Dendritic cell treated with granulocyte-macrophage colony-stimulating factor and Interleukin-4, amounts not matched to agents 40 ng/mL and 50 ng/mL, for 4 days (primary cell): ENCODE results near the gene TPK1.

ENCODE experiments used
- H3K27ac Mint-ChIP-seq: one replicate; pipeline ENCODE4 v1.8.0; 2022; ENCODE audit warnings: mild to moderate bottlenecking, mixed read lengths
- H3K27me3 Mint-ChIP-seq: one replicate; pipeline ENCODE4 v1.8.0; 2022; ENCODE audit warnings: mild to moderate bottlenecking, mixed read lengths
- H3K36me3 Mint-ChIP-seq: one replicate; pipeline ENCODE4 v1.8.0; 2022; ENCODE audit warnings: low read depth, mixed read lengths
- H3K4me1 Mint-ChIP-seq: one replicate; pipeline ENCODE4 v1.8.0; 2022; ENCODE audit warnings: low read depth, mixed read lengths
- H3K4me3 Mint-ChIP-seq: one replicate; pipeline ENCODE4 v1.8.0; 2022; ENCODE audit warnings: mild to moderate bottlenecking, moderate library complexity, mixed read lengths
- H3K9me3 Mint-ChIP-seq: one replicate; pipeline ENCODE4 v1.8.0; 2022; ENCODE audit warnings: mixed read lengths
- intact Hi-C: fragments of 100-400 bp; cut with micrococcal nuclease; formaldehyde crosslinking; loops from one replicate; pipeline ENCODE4 v1.15.0; 2022

TPK1 gene

DNA sequence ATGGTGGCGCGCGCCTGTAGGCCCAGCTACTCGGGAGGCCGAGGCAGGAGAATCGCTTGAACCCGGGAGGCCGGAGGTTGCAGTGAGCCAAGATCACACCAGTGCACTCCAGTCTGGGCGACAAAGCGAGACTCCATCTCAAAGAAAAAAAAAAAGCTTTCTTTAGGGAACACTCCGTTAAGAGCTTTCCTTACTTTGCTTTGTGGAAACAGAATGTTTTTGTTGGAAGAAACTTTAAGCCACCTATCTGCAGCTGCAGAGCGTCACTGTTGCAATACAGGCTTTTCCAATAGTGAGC, 641 bp upstream of the TPK1 start:
- intact Hi-C loops, result no loop called here
- H3K4me1 Mint-ChIP-seq, result peaks cover 39% of the 10 kb centered on the region
- H3K4me3 Mint-ChIP-seq, result peak overlapping the region; percentile 96
- no peaks in the 10 kb centered on the region for H3K9me3 Mint-ChIP-seq
- peaks cover 13% of the 10 kb centered on the region for H3K36me3 Mint-ChIP-seq
- H3K27ac Mint-ChIP-seq, result peak overlapping the region; percentile 97
- H3K27me3 Mint-ChIP-seq, result no peaks in the 10 kb centered on the region

DNA sequence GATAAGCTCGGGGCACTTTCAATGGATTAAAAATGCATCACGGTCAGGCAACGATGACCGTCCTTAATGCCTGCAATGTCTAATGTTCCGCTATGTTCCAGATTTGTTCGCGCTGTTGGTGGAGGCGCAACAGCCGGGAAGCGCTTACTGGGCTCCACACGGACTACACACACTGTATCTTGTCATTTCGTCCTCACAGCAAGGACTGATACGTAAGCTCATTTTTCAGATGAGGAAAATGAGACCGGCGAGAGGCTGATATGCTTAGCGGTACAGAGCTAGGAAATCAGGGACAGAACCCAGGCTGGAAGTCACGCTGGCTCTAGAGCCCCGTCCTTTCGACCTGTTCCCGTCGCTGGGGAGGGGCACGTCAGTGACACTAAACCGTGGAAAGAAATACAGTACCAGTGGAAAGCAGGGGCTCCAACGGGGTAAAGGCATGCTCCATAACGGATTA, 670 bp downstream of the TPK1 start:
- H3K4me3 Mint-ChIP-seq, result peak overlapping the region; percentile 96
- no peaks in the 10 kb centered on the region for H3K9me3 Mint-ChIP-seq
- intact Hi-C loops, result no loop called here
- H3K36me3 Mint-ChIP-seq, result peaks cover 20% of the 10 kb centered on the region
- peak overlapping the region; percentile 97 for H3K27ac Mint-ChIP-seq
- H3K4me1 Mint-ChIP-seq, result peaks cover 40% of the 10 kb centered on the region
- no peaks in the 10 kb centered on the region for H3K27me3 Mint-ChIP-seq

DNA sequence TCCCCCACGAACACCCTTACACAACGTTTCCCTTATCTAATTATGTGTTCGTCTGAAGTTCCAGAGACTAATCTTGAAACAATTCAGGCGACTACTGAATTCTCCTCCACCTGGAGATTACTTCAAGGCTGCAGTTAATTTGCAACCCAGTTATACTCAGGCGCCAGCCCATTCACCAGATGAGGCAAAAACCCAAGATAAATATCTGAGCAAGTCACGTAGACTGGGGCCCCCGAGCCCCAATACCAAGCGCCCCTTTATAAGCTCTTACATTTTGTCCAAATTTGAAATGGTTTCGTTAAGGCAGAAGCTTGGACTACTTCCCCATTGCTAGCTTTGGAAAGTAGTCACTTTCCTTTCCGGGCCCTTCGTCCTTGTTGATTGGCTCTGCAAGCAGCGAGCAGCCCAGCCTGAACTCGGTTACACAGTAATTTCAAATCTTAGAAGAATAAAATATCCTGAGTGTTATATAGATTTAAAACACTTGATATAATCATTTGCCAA, 1.2 kb downstream of the TPK1 start:
- Mint-ChIP-seq H3K4me1 (peaks cover 44% of the 10 kb centered on the region), H3K27ac (peak overlapping the region; percentile 97), H3K27me3 (no peaks in the 10 kb centered on the region), H3K9me3 (no peaks in the 10 kb centered on the region), H3K36me3 (peaks cover 20% of the 10 kb centered on the region), H3K4me3 (peak overlapping the region; percentile 96)
- intact Hi-C loops, result no loop called here

DNA sequence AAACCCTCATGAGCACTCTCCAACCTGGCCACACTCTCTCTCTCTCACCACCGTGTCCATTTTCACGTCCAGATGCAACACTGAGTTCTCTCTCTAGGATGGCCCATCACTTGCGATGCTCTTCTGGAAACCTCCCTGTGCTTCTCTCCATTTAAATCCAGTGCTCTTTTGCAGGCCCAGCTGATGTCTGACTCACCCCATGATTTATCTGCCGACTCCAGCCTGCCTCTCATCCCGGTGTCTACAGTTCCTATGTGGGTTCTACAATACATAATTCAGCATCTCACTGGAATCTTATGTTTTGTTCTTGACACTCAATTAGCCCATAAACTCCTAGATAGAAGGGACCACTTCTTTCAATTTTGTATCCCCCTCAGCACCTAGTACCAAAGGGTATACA, 5.0 kb downstream of the TPK1 start:
- peaks cover 31% of the 10 kb centered on the region for H3K4me1 Mint-ChIP-seq
- intact Hi-C loops, result no loop called here
- H3K36me3 Mint-ChIP-seq, result peaks cover 26% of the 10 kb centered on the region
- no peak overlapping the region for H3K4me3 Mint-ChIP-seq
- H3K27ac Mint-ChIP-seq, result peak overlapping the region; percentile 10
- H3K9me3 Mint-ChIP-seq, result no peaks in the 10 kb centered on the region
- no peaks in the 10 kb centered on the region for H3K27me3 Mint-ChIP-seq

DNA sequence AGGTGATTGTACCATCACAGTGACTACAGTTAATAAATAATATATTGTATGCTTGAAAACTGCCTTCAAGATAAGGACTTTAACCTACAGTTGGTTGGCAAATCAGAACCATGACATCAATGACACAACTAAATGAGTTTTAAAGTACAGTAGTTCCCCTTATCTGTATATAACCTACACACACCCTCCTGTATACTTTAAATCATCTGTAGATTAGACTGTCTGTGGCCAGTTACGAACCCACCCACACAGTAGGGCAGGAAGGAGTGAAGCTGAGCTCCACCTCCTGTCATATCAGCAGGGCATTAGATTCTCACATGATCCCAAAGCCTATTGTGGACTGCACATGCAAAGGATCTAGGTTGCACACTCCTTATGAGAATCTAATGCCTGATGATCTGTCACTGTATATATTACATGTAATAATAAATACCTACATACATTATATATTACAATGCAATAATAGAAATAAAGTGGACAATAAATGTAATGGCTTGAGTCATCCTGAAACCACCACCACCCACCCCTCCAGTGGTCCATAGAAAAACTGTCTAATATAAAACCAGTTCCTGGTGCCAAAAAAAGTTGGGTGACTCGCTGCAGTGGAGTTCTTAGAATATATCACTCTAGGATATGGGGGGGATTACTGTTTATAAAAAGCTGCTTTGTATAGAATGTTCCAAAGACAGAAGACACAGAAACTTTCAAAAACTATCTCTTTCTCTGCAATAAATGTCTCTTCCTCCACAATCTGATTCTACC, 5.6 kb downstream of the TPK1 start:
- intact Hi-C loops, result no loop called here
- no peak overlapping the region for H3K4me3 Mint-ChIP-seq
- peaks cover 37% of the 10 kb centered on the region for H3K4me1 Mint-ChIP-seq
- H3K27me3 Mint-ChIP-seq, result no peaks in the 10 kb centered on the region
- H3K27ac Mint-ChIP-seq, result peak overlapping the region; percentile 10
- H3K36me3 Mint-ChIP-seq, result peaks cover 26% of the 10 kb centered on the region
- no peaks in the 10 kb centered on the region for H3K9me3 Mint-ChIP-seq

DNA sequence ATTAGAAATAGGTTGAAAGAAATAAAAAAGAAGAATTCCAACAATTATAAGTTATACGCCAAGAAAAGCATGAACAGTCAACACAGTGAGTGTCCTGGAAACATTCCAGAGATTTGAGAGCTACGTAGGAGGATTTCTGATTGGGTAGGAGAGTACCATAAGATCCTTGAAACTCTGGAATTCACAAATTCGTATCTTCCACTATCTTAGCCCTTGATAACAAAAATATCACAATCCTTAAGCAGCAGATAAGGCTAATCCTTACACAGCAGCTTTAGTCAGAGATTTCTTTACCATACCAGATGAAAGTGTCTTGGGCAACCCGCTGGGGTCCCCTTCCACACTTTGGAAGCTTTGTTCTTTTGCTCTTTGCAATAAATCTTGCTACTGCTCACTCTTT, 8.2 kb downstream of the TPK1 start:
- Mint-ChIP-seq H3K36me3 (peaks cover 17% of the 10 kb centered on the region), H3K27me3 (no peaks in the 10 kb centered on the region), H3K9me3 (no peaks in the 10 kb centered on the region), H3K4me3 (no peak overlapping the region), H3K4me1 (peaks cover 23% of the 10 kb centered on the region), H3K27ac (no peak overlapping the region)
- intact Hi-C loops, result no loop called here

DNA sequence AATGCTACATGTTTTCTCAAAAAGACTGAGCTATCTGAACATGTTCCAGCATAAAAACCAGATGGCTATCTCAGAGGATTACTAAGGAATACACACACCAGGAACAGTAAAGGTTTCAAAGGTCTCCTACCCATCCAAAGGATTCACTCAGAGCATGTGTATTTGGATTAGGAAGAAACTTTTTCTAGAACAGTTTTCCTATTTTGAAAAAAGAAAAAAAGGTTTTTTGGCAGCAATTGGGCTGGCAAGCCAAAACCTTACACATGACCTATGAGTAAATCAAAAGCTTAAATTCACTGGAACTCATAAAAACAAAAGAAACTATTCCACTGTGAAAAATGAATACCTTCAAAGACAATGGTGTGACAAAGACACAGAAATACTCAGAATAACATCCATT, 9.6 kb downstream of the TPK1 start:
- no peaks in the 10 kb centered on the region for H3K9me3 Mint-ChIP-seq
- intact Hi-C loops, result no loop called here
- peaks cover 21% of the 10 kb centered on the region for H3K4me1 Mint-ChIP-seq
- H3K36me3 Mint-ChIP-seq, result peaks cover 17% of the 10 kb centered on the region
- H3K27ac Mint-ChIP-seq, result no peak overlapping the region
- no peak overlapping the region for H3K4me3 Mint-ChIP-seq
- no peaks in the 10 kb centered on the region for H3K27me3 Mint-ChIP-seq

DNA sequence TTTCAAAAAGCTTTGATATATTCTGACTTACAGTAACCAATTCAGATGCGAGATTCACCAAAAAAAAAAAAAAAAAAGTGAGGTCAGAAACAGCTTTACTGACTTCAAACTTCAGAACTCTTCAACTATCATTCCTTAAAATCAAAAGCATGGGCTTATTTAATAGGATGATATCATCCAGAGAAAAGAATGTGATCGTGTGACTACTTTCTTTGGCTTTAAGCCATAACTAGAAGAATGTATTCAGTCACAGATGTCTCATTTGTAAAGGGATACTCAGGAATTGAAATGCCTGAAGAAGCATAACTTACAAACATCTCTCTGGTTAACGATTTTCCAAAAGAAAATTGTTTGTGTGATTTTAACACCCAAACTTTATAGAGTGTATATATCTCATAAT, 11.5 kb downstream of the TPK1 start:
- Mint-ChIP-seq H3K27me3 (no peaks in the 10 kb centered on the region), H3K4me1 (peaks cover 9% of the 10 kb centered on the region), H3K9me3 (no peaks in the 10 kb centered on the region), H3K4me3 (no peak overlapping the region), H3K36me3 (peaks cover 11% of the 10 kb centered on the region), H3K27ac (no peak overlapping the region)
- intact Hi-C loops, result no loop called here

DNA sequence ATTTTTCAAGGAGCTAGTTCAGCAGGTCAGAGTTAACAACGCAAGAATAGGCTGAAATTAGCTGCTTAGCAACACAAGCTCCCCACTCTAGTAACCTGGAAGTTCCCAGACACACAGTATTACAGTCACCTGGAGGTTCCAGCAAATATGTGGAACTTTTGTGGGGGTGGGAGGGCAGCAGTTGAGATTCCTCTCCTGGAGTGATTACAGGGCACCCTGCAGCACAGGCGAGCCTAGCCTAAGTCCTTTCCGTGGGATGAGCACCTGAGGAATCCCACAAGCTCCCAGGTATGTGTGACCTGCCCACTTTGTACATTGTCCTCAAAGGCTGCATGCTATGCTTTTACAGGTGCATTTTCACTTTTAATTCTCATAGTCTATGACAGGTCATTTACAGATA, 13.6 kb downstream of the TPK1 start:
- Mint-ChIP-seq H3K9me3 (no peaks in the 10 kb centered on the region), H3K27me3 (no peaks in the 10 kb centered on the region), H3K36me3 (peaks cover 4% of the 10 kb centered on the region), H3K4me3 (no peak overlapping the region), H3K27ac (no peak overlapping the region), H3K4me1 (peaks cover 15% of the 10 kb centered on the region)
- intact Hi-C loops, result no loop called here

DNA sequence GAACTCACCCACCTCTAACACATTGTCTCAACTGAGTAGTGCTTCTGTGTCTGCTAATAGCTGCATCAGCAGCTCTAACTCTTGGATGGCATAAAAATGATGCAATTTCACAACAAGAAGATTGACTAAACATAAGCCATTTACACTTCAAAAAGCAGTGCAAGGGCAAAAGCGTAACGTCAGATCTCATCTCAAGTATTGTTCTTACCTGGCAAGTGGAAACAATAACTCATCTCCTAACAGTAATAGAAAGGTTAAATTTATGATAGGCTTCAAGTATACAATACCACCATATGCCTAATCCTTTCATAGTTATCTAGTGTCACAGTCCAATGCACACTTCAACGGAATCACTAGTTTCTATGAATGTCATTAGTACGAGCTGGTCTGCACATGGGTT, 14.8 kb downstream of the TPK1 start:
- H3K9me3 Mint-ChIP-seq, result no peaks in the 10 kb centered on the region
- no peaks in the 10 kb centered on the region for H3K27me3 Mint-ChIP-seq
- H3K4me3 Mint-ChIP-seq, result no peak overlapping the region
- intact Hi-C loops, result no loop called here
- H3K4me1 Mint-ChIP-seq, result peaks cover 15% of the 10 kb centered on the region
- H3K27ac Mint-ChIP-seq, result no peak overlapping the region
- peaks cover 4% of the 10 kb centered on the region for H3K36me3 Mint-ChIP-seq

DNA sequence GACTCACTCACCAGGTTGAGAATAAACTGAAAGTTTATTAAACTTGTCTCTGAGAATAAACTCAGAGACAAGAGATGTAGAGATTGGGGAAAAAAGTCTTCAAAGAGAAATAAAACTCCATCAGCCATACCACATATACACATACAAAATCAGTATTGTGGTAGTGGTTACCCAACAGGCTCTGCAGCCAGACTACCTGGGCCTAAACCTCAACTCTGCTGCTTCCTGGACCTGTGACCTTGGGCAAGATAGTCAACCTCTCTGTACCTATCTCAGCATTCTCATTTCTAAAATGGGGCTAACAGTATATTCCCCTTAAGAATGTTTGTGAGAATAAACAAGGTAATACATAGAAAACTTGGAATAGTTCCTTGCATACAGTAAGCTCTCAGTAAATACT, 15.3 kb downstream of the TPK1 start:
- H3K27me3 Mint-ChIP-seq, result no peaks in the 10 kb centered on the region
- no peaks in the 10 kb centered on the region for H3K9me3 Mint-ChIP-seq
- peaks cover 5% of the 10 kb centered on the region for H3K36me3 Mint-ChIP-seq
- no peak overlapping the region for H3K27ac Mint-ChIP-seq
- H3K4me1 Mint-ChIP-seq, result peaks cover 11% of the 10 kb centered on the region
- intact Hi-C loops, result no loop called here
- H3K4me3 Mint-ChIP-seq, result no peak overlapping the region

DNA sequence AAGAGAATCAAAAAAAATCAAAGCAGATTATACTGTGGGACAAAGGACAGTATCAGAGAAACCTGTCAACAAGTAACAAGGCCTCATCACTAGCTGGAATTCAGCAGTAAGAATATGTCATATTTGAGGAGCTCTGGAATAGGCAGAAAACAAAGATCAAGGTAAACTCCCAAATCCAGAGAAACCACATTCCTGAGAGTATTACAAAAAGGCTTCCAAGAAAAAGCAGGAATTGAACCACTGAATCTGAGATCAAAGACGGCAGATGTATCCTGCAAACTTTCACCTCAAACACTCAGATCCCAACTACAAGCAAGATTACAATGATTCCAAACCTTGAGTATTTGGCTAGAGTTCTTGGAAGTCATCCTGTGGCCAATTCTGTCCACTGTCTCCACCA, 16.3 kb downstream of the TPK1 start:
- Mint-ChIP-seq H3K9me3 (no peaks in the 10 kb centered on the region), H3K27me3 (no peaks in the 10 kb centered on the region), H3K4me1 (peaks cover 6% of the 10 kb centered on the region), H3K27ac (no peak overlapping the region), H3K4me3 (no peak overlapping the region), H3K36me3 (peaks cover 10% of the 10 kb centered on the region)
- intact Hi-C loops, result no loop called here

DNA sequence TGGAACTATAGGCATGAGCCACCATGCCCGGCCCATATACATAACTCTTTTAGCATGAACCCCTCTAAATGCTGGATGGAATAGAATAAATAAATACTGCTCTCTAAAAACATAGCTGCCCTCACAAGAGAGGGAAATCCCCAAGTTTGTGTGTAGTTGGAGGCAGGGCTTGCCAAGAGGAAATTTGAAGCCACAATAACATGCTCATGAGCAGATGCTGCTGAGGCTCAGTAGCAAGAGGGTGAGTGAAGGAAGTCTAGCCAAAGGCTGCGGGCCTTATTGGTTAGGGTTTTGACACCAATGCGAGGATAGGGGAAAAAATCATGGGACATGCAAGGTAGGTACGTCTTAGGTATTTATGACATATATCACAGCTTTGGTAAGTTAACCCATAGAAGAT, 17.3 kb downstream of the TPK1 start:
- Mint-ChIP-seq H3K4me3 (no peak overlapping the region), H3K9me3 (no peaks in the 10 kb centered on the region), H3K27ac (no peak overlapping the region), H3K27me3 (no peaks in the 10 kb centered on the region), H3K36me3 (peaks cover 10% of the 10 kb centered on the region), H3K4me1 (peaks cover 6% of the 10 kb centered on the region)
- intact Hi-C loops, result no loop called here

DNA sequence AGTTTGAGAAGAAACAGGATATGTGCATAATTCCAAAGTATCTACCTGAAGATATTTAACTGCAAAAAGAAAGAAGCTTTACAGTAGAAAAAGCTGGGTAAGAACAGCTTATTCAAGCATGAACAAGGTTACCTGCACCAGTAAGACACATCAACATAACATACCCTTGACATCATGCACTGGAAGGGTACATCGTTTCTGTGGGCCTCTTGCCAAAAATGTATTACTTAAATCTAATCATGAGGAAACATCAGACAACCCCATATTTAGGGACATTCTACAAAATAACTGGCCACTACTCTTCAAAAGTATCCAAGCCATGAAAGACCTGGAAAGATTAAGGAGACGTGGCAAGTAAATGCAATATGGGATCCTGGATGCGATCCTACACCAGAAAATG, 18.9 kb downstream of the TPK1 start:
- intact Hi-C loops, result no loop called here
- Mint-ChIP-seq H3K27ac (no peak overlapping the region), H3K4me1 (peaks cover 6% of the 10 kb centered on the region)

DNA sequence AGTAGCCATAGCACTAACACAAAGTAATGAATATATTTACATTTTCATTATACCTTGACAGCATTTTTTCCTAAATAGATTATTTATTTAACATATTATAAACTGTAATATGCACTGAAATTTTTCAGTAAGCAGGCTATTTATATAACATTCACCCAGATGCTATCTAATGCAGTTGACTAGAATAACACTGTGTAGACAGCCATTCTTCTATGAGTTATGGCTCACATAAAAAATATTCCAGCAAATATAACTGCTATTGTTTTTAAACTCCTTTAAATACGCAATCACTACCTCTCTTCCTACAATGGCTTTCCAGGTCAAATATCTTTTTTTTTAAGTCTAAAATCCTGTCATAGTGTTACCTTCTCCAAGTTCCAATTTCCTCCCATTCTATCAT, 21.6 kb downstream of the TPK1 start:
- intact Hi-C loops, result no loop called here
- Mint-ChIP-seq H3K4me3 (no peak overlapping the region), H3K4me1 (peaks cover 6% of the 10 kb centered on the region), H3K9me3 (no peaks in the 10 kb centered on the region), H3K27me3 (no peaks in the 10 kb centered on the region), H3K27ac (no peak overlapping the region), H3K36me3 (peaks cover 13% of the 10 kb centered on the region)

More for the DNA sequence above, 18.9 kb downstream of the TPK1 start:
- Mint-ChIP-seq H3K36me3 (peaks cover 10% of the 10 kb centered on the region), H3K9me3 (no peaks in the 10 kb centered on the region), H3K4me3 (no peak overlapping the region), H3K27me3 (no peaks in the 10 kb centered on the region)
